ENCODE measurements around the gene SOX13. TPM values are rescaled to one million over a fixed set of nuclear protein-coding genes. Genes with fewer than 3 reads are reported as not detected.

Gene SOX13
- total and polyA plus RNA-seq, 10 of the 15 experiments (the other 5 are each of a cell fraction or from before 2014, with no cell fraction given), result 0.04 to 0.31 (median 0.11) TPM; not detected in 7

DNA sequence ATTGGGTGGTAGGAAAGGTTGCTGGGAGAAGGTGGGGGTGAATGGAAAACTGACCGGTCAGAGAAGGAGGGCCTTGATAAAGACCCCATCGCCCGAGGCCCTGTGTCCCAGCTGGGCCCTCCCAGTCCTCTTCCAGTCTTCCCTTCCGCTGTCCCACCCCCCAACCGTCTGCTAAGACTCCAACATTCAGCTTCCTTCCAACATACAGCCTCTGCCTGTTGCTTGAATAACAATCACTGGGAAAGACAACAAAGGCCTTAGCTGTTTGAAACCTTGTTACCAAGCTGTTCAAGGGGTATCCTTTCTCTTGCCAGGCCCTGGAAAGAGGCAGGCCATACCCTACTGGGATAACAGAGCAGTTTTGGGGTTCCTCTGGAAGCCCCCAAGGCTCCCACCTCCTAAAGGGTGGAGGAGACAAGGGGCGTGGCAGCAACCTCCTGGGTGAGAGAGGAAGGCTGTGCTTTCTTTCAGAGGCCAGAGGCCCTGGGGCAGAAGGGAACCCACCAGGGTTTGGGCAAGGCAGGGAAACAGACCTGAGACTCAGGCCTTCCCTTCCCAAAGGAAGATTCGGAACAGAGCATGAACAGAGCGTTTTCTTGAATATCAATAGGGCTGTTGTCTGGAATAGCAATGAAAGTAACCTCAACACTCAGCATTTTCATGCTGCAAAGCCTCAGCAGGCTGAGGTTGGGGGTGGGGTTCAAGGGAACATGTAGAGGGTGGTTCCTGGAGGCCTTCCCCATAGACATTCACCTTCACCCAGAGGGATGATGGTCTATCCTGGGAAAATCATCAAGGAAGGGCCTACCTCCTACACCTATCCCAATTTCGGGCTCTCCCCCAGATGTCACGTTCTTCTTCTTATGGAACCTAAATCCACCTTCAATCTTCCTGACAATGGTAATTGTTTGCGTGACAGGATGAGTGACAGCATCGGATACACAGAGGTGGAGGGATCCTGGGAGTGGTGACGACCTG lies 74.8 kb downstream of the SOX13 start:
- no peak for FAIRE-seq

More for the DNA sequence above, 74.8 kb downstream of the SOX13 start:
- TF ChIP-seq RBBP5 (conservative IDR thresholded peaks at IDR 0.05) (no peak), SREBF1 (IDR thresholded peaks at IDR 0.05; ENCODE audit: low read length) (no peak), FOS (IDR thresholded peaks at IDR 0.05; ENCODE audit: borderline replicate concordance, extremely low read depth, insufficient read length) (no peak), ATF7 (IDR thresholded peaks at IDR 0.05; ENCODE audit: low read depth) (no peak), EP300 (IDR thresholded peaks at IDR 0.05; ENCODE audit: borderline replicate concordance in 1 of 2, control insufficient read depth in 1 of 2, low read depth in 2 of 2, low read length in 2 of 2) (no peak), ETV6 (conservative IDR thresholded peaks at IDR 0.05 in 1 of 2, IDR thresholded peaks at IDR 0.05 in 1 of 2; ENCODE audit: borderline replicate concordance in 1 of 2, low read depth in 1 of 2) (no peak), RAD51 (IDR thresholded peaks at IDR 0.05) (no peak), BCL11A (IDR thresholded peaks at IDR 0.05; ENCODE audit: low read depth, low read length) (no peak), PAX5 (IDR thresholded peaks at IDR 0.05; ENCODE audit: borderline replicate concordance, low read depth, low read length) (no peak), RELA (IDR thresholded peaks at IDR 0.05; ENCODE audit: borderline replicate concordance, partially characterized antibody) (no peak), ZBED1 (IDR thresholded peaks at IDR 0.05; ENCODE audit: borderline replicate concordance) (no peak)
- TF ChIP-seq, protein P1, sequence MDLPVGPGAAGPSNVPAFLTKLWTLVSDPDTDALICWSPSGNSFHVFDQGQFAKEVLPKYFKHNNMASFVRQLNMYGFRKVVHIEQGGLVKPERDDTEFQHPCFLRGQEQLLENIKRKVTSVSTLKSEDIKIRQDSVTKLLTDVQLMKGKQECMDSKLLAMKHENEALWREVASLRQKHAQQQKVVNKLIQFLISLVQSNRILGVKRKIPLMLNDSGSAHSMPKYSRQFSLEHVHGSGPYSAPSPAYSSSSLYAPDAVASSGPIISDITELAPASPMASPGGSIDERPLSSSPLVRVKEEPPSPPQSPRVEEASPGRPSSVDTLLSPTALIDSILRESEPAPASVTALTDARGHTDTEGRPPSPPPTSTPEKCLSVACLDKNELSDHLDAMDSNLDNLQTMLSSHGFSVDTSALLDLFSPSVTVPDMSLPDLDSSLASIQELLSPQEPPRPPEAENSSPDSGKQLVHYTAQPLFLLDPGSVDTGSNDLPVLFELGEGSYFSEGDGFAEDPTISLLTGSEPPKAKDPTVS (IDR thresholded peaks at IDR 0.05; ENCODE audit: low read depth, low read length), result no peak
- H3K9me3 ChIP-seq (replicated peaks; ENCODE audit: control insufficient read depth, insufficient read depth, low read length), result no peaks in the 10 kb centered on the region
- H3K27ac ChIP-seq (ENCODE audit: control insufficient read depth, insufficient read depth), result no peak overlapping the region
- intact Hi-C loops (cut with micrococcal nuclease; ENCODE audit: unreplicated experiment) (no loop called here), in situ Hi-C loops (cut with MboI) (no loop called here)
- DNase-seq (ENCODE audit: low read depth, low spot score) (no peak), ATAC-seq (no peak)
- no peak overlapping the region for H3K4me2 ChIP-seq (ENCODE audit: control insufficient read depth, insufficient read depth)
- RAD21 ChIA-PET (ENCODE audit: unreplicated experiment), result interaction anchor here (0.6 kb wide), 1 partner anchor 287 kb away, joined by 3 read pairs; no protein-coding TSS in a partner anchor
- no peaks in the 10 kb centered on the region for H3K4me1 ChIP-seq (ENCODE audit: control insufficient read depth, insufficient read depth, low read length)
- no peaks in the 10 kb centered on the region for H4K20me1 ChIP-seq (ENCODE audit: control insufficient read depth, insufficient read depth)
- no TSS peak for BruUV-seq (replicated peaks)
- CTCF ChIA-PET, result interaction anchor here (0.8 to 1.3 kb wide), 2 partner anchors 10 to 293 kb away, joined by 3 to 4 read pairs; no protein-coding TSS in a partner anchor
- POLR2A ChIA-PET, result no interaction called here
- no peaks in the 10 kb centered on the region for H3K36me3 ChIP-seq (ENCODE audit: control insufficient read depth in 2 of 2, insufficient read depth in 2 of 2, low read length in 1 of 2)
- peaks cover 5 to 7% of the 10 kb centered on the region in 2 experiments; a peak in 3 of 4 replicates for H3K27me3 ChIP-seq (replicated peaks in 1 of 2; ENCODE audit: control insufficient read depth in 2 of 2, insufficient read depth in 2 of 2, low read length in 1 of 2)
- no peak overlapping the region for H3K4me3 ChIP-seq
- SMC1A ChIA-PET (ENCODE audit: uncharacterized antibody, unreplicated experiment), result interaction anchor here (1.1 kb wide), 1 partner anchor 20 kb away, joined by 3 read pairs; no protein-coding TSS in a partner anchor
- H3K79me2 ChIP-seq (ENCODE audit: control insufficient read depth, insufficient read depth, low read length), result no peaks in the 10 kb centered on the region
- 17% methylated on average over 12 of the region's 13 CpGs for WGBS (ENCODE audit: insufficient coverage, insufficient replicate concordance, low lambda C conversion rate, missing lambda C conversion rate)
- H2AFZ ChIP-seq (ENCODE audit: control insufficient read depth, low read depth, low read length), result no peak overlapping the region
- H3K9ac ChIP-seq (ENCODE audit: control insufficient read depth, insufficient read depth, low read length), result no peak overlapping the region
